ENCODE measurements around the gene OSTM1.
"Not testable (repeated sequence)": the region's sequence is repeated elsewhere in the genome, so short reads cannot be mapped to it uniquely, and the experiment has no call there.

Gene OSTM1

DNA sequence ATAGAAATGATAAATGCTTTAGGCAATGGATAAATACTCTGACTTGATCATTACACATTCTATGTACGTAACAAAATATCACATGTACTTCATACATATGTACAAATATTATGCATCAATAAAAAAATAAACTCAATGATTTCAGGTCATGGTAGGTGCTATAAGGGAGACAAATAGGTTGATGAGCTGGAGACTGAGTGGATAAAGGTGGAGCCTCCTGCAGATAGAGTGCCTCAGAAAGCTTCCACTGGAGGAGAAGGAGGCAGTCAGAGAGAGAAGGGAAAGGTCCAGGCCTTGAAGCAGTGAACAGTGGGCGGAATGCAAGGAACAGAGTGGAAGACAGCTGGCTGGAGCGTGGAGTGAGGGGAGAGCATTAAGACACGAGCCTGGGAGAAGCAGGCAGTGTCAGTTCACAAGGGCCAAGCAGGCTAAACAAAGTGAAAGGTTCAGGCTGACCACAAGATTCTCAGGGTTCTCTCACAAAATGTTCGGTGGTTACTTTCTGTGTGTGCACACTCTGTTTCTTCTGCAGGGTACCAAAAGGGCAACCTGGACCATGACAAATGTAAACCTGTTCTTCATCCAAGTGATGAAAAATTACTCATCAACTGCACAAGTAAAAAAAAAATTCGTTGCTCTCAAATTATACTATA, 60.6 kb downstream of the OSTM1 start:
- TF ChIP-seq, protein P1, sequence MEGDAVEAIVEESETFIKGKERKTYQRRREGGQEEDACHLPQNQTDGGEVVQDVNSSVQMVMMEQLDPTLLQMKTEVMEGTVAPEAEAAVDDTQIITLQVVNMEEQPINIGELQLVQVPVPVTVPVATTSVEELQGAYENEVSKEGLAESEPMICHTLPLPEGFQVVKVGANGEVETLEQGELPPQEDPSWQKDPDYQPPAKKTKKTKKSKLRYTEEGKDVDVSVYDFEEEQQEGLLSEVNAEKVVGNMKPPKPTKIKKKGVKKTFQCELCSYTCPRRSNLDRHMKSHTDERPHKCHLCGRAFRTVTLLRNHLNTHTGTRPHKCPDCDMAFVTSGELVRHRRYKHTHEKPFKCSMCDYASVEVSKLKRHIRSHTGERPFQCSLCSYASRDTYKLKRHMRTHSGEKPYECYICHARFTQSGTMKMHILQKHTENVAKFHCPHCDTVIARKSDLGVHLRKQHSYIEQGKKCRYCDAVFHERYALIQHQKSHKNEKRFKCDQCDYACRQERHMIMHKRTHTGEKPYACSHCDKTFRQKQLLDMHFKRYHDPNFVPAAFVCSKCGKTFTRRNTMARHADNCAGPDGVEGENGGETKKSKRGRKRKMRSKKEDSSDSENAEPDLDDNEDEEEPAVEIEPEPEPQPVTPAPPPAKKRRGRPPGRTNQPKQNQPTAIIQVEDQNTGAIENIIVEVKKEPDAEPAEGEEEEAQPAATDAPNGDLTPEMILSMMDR (conservative IDR thresholded peaks at IDR 0.05) = no peak
- no peak for TF ChIP-seq ZFX (IDR thresholded peaks at IDR 0.05)
- no peak overlapping the region for H3K27ac ChIP-seq

DNA sequence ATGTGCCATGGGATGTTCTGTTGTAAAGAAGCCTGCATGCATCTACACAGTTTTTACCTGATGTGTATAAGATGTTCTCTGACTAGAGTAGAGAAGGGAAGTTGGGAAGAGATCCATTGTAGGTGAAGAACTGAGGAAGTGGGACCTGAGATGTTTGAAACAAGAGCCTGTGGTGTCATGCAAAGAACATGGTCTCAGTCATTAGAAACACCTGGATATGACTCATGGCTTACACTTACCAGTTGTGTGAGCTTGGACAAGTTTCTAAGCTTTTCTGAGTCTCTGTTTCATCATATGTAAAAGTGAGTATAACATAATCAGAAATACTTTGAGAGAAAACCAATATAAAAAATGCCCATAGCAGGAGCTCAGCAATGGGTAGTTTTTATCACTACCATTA, 64.6 kb downstream of the OSTM1 start:
- TF ChIP-seq, protein P1 (conservative IDR thresholded peaks at IDR 0.05) = no peak
- no peak for TF ChIP-seq ZFX (IDR thresholded peaks at IDR 0.05)

DNA sequence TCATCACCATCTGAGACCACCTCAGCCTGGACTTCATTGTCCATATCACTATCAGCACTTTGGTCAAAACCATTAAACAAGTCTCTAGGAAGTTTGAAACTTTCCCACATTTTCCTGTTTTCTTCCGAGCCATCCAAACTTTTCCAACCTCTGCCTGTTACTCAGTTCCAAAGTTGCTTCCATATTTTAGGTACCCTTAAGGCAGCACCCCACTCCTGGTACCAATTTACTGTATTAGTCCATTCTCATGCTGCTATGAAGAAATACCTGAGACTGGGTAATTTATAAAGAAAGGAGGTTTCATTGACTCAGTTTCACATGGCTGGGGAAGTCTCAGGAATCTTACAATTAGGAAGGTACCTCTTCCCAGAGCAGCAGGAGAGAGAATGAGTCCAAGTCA, 65.3 kb downstream of the OSTM1 start:
- H3K27ac ChIP-seq = not testable (repeated sequence)

More for the DNA sequence above, 64.6 kb downstream of the OSTM1 start:
- no peak overlapping the region for H3K27ac ChIP-seq

DNA sequence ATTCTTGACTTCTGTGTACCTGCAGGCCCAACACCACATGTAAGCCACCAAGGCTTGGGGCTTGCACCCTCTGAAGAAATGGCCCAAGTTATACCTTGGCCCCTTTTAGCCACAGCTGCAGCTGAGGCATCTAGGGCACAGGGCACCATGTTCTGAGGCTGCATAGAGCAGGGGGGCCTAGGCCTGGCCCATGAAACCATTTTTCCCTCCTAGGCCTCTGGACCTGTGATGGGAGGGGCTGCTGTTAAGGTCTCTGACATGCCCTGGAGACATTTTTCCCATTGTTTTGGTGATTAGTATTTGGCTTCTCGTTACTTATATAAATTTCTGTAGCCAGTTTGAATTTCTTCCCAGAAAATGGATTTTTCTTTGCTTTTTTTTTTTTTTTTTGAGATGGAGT, 66.2 kb downstream of the OSTM1 start:
- no peak for TF ChIP-seq ZFX (IDR thresholded peaks at IDR 0.05)
- TF ChIP-seq, protein P1 (conservative IDR thresholded peaks at IDR 0.05) = no peak
- H3K27ac ChIP-seq = no peak overlapping the region

DNA sequence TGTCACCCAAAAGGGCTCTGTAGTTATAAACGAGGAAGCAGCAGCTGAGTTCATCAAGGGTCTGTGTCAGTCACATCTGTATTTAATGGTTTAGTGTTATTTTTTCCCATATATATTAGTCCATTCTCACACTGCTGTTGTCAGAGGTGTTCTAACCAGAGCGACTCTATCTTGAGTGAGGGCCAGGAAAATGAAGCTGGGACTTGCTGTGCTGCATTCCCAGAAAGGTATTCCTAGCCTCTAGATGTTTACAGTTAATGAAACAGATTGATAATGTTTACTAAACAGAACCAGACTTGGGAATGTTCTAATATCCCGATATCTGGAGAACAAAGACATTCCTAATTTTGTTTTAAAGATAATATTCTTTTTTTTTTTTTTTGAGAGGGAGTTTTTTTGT, 68.6 kb downstream of the OSTM1 start:
- TF ChIP-seq ZFX (IDR thresholded peaks at IDR 0.05) = no peak
- TF ChIP-seq, protein P1 (conservative IDR thresholded peaks at IDR 0.05) = no peak

DNA sequence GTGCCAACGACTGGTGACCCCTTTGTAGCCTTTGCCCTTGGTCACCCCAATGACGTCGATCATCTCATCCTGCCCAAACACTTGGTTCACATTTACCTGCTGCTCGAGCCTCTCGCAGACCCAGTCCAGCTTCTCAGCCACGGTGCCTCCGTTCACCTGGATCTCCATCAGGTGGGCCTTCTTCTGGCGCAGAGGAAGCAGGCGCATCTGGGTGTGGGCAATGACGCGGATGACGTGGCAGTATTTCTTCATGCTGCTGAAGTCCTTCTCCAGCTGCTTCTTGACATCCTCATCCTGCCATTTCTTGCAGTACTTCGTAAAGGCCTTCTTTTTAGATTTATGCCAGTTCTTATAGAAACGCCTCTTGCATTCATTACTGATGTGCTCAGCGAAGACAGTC, 69.7 kb downstream of the OSTM1 start:
- no peak overlapping the region for H3K27ac ChIP-seq
- TF ChIP-seq, protein P1 (conservative IDR thresholded peaks at IDR 0.05) = no peak
- TF ChIP-seq ZFX (IDR thresholded peaks at IDR 0.05) = no peak

More for the DNA sequence above, 68.6 kb downstream of the OSTM1 start:
- H3K27ac ChIP-seq = no peak overlapping the region

DNA sequence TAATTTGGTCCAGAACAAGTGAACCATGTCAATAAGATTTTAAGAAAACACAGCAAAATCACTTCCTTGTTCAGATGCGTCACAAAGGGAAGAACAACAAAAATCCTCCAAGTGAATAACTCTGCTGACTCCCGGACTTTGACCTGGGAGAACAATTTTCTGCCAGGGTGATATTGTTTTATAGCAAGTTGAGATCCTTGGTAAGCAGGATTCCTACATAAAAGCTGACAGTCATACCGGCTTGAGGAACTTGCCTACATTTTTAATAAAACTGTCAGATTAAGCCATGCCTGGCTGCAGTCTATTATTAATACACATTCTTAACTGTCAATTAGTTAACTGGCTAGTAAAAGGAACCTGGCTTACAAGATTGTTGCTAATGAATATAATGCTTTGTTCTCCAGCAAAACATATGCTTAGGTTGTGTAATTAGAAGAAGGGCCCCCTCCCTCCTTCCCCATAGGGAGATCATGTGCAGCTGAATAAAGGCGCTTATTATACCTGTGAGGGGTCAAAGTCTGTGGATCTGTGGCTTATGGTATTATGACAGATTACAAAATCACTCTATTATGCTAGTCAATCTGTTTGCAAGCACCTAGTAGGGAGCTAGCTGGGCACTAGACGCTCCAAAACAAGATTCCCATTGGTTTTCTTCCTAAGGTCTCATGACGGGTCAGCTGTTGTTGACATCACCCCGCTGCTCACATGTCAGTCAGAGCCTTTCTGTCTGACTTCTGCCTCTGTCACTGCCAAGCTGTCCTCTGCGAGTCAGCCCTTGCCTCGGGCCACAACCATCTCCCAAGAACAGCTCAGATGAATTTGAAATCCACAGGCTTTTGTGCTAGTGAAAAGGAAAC, 71.9 kb downstream of the OSTM1 start:
- H3K27ac ChIP-seq = no peak overlapping the region
- TF ChIP-seq ZFX (IDR thresholded peaks at IDR 0.05) = no peak
- TF ChIP-seq, protein P1 (conservative IDR thresholded peaks at IDR 0.05) = no peak

Measured in C4-2B (cell line).